NCI-H2029 treated with DMSO at 0.1 percent for 48 hours (cell line): Measurements from ENCODE around the gene KLHL1.
"Not testable (repeated sequence)": the region's sequence is repeated elsewhere in the genome, so short reads cannot be mapped to it uniquely, and the experiment has no call there.

Experiments
- DNase-seq: peaks from one replicate; lab custom pipeline; 2025; lab: John Stamatoyannopoulos, UW

KLHL1 gene

GRCh38 chr13:70108356-70109105, at the start of gene KLHL1:
Gene KLHL1, minus strand, starts transcription at chr13:70108452. Its CDS starts 753 bp downstream, at chr13:70107699.
- no peak for DNase-seq

GRCh38 chr13:70142658-70143057, 34.4 kb upstream of the KLHL1 start:
- not testable (repeated sequence) for DNase-seq

GRCh38 chr13:70128098-70128497, 19.8 kb upstream of the KLHL1 start:
- DNase-seq, result no peak

- DNase-seq, result no peak
These were observed 17.4 kb upstream of the KLHL1 start for GRCh38 chr13:70125693-70126092.

GRCh38 chr13:70117338-70117905, 9.2 kb upstream of the KLHL1 start:
- DNase-seq, result no peak

- DNase-seq, result no peak
These were observed 562 bp downstream of the KLHL1 start, which contains the start of gene ATXN8OS for GRCh38 chr13:70107498-70108281. Gene ATXN8OS, plus strand, starts transcription at chr13:70107826.

GRCh38 chr13:70107125-70107497, 1.1 kb downstream of the KLHL1 start:
- DNase-seq, result no peak

GRCh38 chr13:70104481-70104880, 3.8 kb downstream of the KLHL1 start:
- DNase-seq, result no peak

GRCh38 chr13:70098669-70099068, 9.6 kb downstream of the KLHL1 start:
- no peak for DNase-seq

GRCh38 chr13:70090036-70090723, 18.1 kb downstream of the KLHL1 start:
- no peak for DNase-seq

GRCh38 chr13:70088926-70089325, 19.3 kb downstream of the KLHL1 start:
- no peak for DNase-seq

- no peak for DNase-seq
These were observed 21.0 kb downstream of the KLHL1 start for GRCh38 chr13:70087247-70087646.

GRCh38 chr13:70080012-70080411, 28.2 kb downstream of the KLHL1 start:
- peak; percentile 15 for DNase-seq

GRCh38 chr13:70054572-70054971, 53.7 kb downstream of the KLHL1 start:
- no peak for DNase-seq

GRCh38 chr13:70051531-70051930, 56.7 kb downstream of the KLHL1 start:
- no peak for DNase-seq

GRCh38 chr13:70043685-70044084, 64.6 kb downstream of the KLHL1 start:
- no peak for DNase-seq

GRCh38 chr13:70042193-70042592, 66.1 kb downstream of the KLHL1 start:
- DNase-seq, result no peak

GRCh38 chr13:70034286-70034685, 74.0 kb downstream of the KLHL1 start:
- DNase-seq, result no peak

GRCh38 chr13:70027551-70027950, 80.7 kb downstream of the KLHL1 start:
- no peak for DNase-seq

GRCh38 chr13:70023516-70023915, 84.7 kb downstream of the KLHL1 start:
- no peak for DNase-seq

- no peak for DNase-seq
These were observed 85.6 kb downstream of the KLHL1 start for GRCh38 chr13:70022646-70023045.

GRCh38 chr13:70016116-70016515, 92.1 kb downstream of the KLHL1 start:
- no peak for DNase-seq
